HG03342 (cell line): ENCODE results near the gene METTL8.
"Not testable (repeated sequence)": the region's sequence is repeated elsewhere in the genome, so short reads cannot be mapped to it uniquely, and the experiment has no call there.

ENCODE experiments used
- ATAC-seq: cut with Tn5 transposase; IDR thresholded peaks from one replicate; pipeline ENCODE4 v1.9.1; 2021; ENCODE audit warnings: mild to moderate bottlenecking, moderate library complexity; ENCODE audit not compliant: unreplicated experiment

The METTL8 gene

GRCh38 chr2:171430516-171431410 is 3.0 kb downstream of the METTL8 start:
- ATAC-seq, result no peak

- not testable (repeated sequence) for ATAC-seq
Observed at GRCh38 chr2:171422710-171423495, 10.9 kb downstream of the METTL8 start.

GRCh38 chr2:171420728-171421563 is 12.8 kb downstream of the METTL8 start:
- ATAC-seq, result no peak

GRCh38 chr2:171419333-171419732 is 14.5 kb downstream of the METTL8 start:
- no peak for ATAC-seq

GRCh38 chr2:171416009-171416926 is 17.5 kb downstream of the METTL8 start:
- peak; percentile 92 for ATAC-seq

GRCh38 chr2:171414645-171415044 is 19.1 kb downstream of the METTL8 start:
- not testable (repeated sequence) for ATAC-seq

GRCh38 chr2:171412571-171413175 is 21.1 kb downstream of the METTL8 start:
- no peak for ATAC-seq

- no peak for ATAC-seq
Observed at GRCh38 chr2:171411791-171412483, 21.9 kb downstream of the METTL8 start.

- no peak for ATAC-seq
Observed at GRCh38 chr2:171411214-171411613, 22.6 kb downstream of the METTL8 start.

GRCh38 chr2:171410624-171411023 is 23.2 kb downstream of the METTL8 start:
- ATAC-seq, result no peak

GRCh38 chr2:171410101-171410500 is 23.7 kb downstream of the METTL8 start:
- no peak for ATAC-seq

GRCh38 chr2:171409436-171409971 is 24.3 kb downstream of the METTL8 start:
- ATAC-seq, result no peak

- no peak for ATAC-seq
Observed at GRCh38 chr2:171407676-171408044, 26.1 kb downstream of the METTL8 start.

GRCh38 chr2:171407030-171407675 is 26.6 kb downstream of the METTL8 start:
- ATAC-seq, result peak; percentile 73

GRCh38 chr2:171406044-171406443 is 27.7 kb downstream of the METTL8 start:
- peak; percentile 46 for ATAC-seq

- ATAC-seq, result no peak
Observed at GRCh38 chr2:171405546-171405945, 28.2 kb downstream of the METTL8 start.

GRCh38 chr2:171404719-171405118 is 29.1 kb downstream of the METTL8 start:
- no peak for ATAC-seq

- no peak for ATAC-seq
Observed at GRCh38 chr2:171404261-171404660, 29.5 kb downstream of the METTL8 start.
